Measurements from ENCODE around the gene SMIM38.

Gene SMIM38

DNA sequence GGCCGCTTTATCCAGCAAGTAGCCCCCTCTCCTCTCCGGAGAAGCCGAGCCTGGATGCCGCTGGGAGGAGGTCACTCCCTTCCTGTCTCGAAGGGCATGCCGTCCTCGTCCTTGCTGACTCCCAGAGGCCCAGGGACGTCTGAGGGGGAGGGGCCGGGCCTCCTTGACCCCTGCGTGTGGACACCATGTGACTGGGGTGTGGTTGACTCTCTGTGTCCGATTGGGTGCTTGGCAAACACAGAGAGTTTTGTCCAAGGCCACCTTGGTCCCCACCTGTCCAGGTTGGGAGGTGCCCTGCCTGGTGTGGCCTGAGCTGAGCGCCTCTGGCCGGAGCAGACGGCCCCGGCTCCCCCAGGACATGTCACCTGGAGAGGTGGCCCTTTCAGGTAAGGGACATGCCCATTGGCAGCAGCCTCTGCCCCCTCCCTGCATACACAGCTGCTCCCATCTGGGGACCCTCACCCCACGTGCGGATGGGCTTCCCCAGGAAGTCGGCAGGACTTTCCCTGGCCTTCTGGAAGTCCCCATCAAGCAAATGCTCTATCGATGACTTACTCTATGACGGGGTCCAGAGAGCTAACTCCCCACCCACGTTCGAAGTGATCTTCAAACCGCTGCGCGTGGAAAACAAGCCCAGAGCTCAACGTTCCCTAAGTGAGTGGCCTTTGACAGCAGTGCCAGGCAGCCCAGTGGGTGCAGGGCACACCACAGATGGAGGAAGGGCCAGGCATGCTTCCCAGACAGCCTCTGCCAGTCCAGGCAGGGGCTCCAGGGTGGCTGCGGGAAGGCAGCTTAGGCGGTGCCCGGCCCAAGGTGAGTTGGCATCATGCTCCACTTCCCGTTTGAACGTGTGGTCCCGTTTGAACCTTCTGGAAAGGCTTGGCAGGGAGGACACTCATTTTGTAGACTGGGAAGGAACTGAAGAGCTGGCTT lies at the start of gene SMIM38:
Gene SMIM38 (plus strand): TSS at position 634 of the 933 bp plus-strand sequence. CDS start 1,912 bp downstream, outside the sequence.
- Histone ChIP-seq H3K27ac (ENCODE audit: low read length) (no peak within 1 kb of the TSS), H2AFZ (ENCODE audit: low read depth, low read length) (no peak within 1 kb of the TSS), H3K36me3 (ENCODE audit: insufficient read depth, low read length) (no peaks in the 10 kb centered on the region), H3K4me1 (ENCODE audit: insufficient read depth, low read length) (no peaks in the 10 kb centered on the region), H3K9ac (ENCODE audit: low read depth, low read length) (no peak within 1 kb of the TSS), H3K79me2 (ENCODE audit: insufficient read depth, low read length) (no peaks in the 10 kb centered on the region), H3K4me2 (ENCODE audit: insufficient read depth, low read length) (no peak within 1 kb of the TSS), H3K27me3 (ENCODE audit: insufficient read depth, low read length, poor library complexity) (peaks cover 1% of the 10 kb centered on the region), H3K9me3 (ENCODE audit: insufficient read depth, low read length, severe bottlenecking) (no peaks in the 10 kb centered on the region), H4K20me1 (ENCODE audit: insufficient read depth, low read length) (no peaks in the 10 kb centered on the region), H3K4me3 (ENCODE audit: low read depth in 1 of 2, low read length in 2 of 2) (no peak within 1 kb of the TSS)
- no peak for TF ChIP-seq EZH2 (IDR thresholded peaks at IDR 0.05; ENCODE audit: borderline replicate concordance, low read depth, low read length, severe bottlenecking)
- TF ChIP-seq CTCF (IDR thresholded peaks at IDR 0.05; ENCODE audit: borderline replicate concordance, extremely low read depth, low read length, poor library complexity, severe bottlenecking), result no peak
- ATAC-seq (ENCODE audit: insufficient read depth, low read depth) (no peak), DNase-seq (no peak)

DNA sequence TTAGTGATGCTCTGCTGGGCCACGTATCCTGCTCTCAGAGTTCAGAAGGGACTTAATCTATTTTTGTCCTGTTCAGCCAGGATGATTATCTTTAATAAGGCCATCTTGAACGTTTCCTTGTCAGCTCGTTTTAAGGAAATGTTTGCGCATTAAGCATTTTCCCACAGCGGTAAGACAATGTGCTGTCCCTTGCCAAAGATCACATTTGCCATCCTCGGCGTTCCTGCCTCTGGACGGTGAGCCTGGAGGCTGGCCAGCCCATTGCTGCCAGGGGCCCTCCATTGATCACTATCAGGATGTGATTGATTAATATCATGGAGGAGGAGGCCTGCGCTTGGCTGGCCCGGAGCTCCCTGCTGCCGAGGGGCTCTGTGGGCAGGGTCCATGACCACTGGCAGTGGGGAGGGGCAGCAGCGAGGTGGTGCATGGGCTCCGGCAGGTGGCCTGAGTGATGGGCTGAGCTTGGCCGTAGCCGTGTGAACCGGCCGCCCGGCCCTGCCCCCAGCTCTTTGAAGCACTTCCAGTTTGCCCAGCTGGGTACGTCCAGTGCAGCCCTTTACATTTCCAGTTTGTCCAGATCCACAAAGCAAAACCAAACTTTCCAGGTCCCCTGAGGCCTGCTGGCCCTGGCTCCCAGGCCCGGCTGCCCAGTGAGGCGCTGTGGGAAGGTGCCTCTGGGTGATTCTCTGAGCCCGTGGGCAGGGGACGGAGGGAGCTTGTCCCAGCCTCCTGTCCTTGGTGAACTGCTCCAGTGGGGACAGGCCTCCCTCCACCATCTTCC lies 49.5 kb upstream of the SMIM38 start:
- no peak overlapping the region for H3K4me2 ChIP-seq (ENCODE audit: insufficient read depth, low read length)
- TF ChIP-seq CTCF (IDR thresholded peaks at IDR 0.05; ENCODE audit: borderline replicate concordance, extremely low read depth, low read length, poor library complexity, severe bottlenecking) (no peak), EZH2 (IDR thresholded peaks at IDR 0.05; ENCODE audit: borderline replicate concordance, low read depth, low read length, severe bottlenecking) (no peak)

DNA sequence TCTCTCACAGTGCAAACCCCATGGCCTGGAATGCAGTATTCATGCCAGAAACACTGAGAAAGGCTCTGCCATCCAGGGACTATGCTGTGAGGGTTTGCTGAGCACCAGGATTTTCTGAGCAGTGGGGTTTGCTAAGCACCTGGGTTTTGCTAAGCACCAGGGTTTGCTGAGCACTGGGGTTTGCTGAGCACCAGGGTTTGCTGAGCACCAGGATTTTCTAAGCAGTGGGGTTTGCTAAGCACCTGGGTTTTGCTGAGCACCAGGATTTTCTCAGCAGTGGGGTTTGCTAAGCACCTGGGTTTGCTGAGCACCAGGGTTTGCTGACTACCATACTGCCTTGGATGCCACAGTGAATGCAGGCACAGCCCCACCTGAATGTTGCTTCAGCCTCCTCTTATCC lies 48.3 kb upstream of the SMIM38 start:
- H3K27ac ChIP-seq (ENCODE audit: low read length), result no peak overlapping the region
- no peak for ATAC-seq (ENCODE audit: insufficient read depth, low read depth)

More for the DNA sequence above, 49.5 kb upstream of the SMIM38 start:
- DNase-seq (no peak), ATAC-seq (ENCODE audit: insufficient read depth, low read depth) (no peak)
- no peak overlapping the region for H2AFZ ChIP-seq (ENCODE audit: low read depth, low read length)
- no peak overlapping the region for H3K27ac ChIP-seq (ENCODE audit: low read length)
- no peaks in the 10 kb centered on the region for H3K79me2 ChIP-seq (ENCODE audit: insufficient read depth, low read length)
- no peaks in the 10 kb centered on the region for H3K27me3 ChIP-seq (ENCODE audit: insufficient read depth, low read length, poor library complexity)
- H3K4me1 ChIP-seq (ENCODE audit: insufficient read depth, low read length), result no peaks in the 10 kb centered on the region
- no peak overlapping the region for H3K9ac ChIP-seq (ENCODE audit: low read depth, low read length)
- no peak overlapping the region for H3K4me3 ChIP-seq (ENCODE audit: low read depth in 1 of 2, low read length in 2 of 2)
- H3K36me3 ChIP-seq (ENCODE audit: insufficient read depth, low read length), result no peaks in the 10 kb centered on the region
- H4K20me1 ChIP-seq (ENCODE audit: insufficient read depth, low read length), result peaks cover 13% of the 10 kb centered on the region
- no peaks in the 10 kb centered on the region for H3K9me3 ChIP-seq (ENCODE audit: insufficient read depth, low read length, severe bottlenecking)

More for the DNA sequence above, 48.3 kb upstream of the SMIM38 start:
- H3K4me1 ChIP-seq (ENCODE audit: insufficient read depth, low read length), result no peaks in the 10 kb centered on the region
- H3K36me3 ChIP-seq (ENCODE audit: insufficient read depth, low read length), result no peaks in the 10 kb centered on the region
- H3K9ac ChIP-seq (ENCODE audit: low read depth, low read length), result no peak overlapping the region
- no peaks in the 10 kb centered on the region for H3K79me2 ChIP-seq (ENCODE audit: insufficient read depth, low read length)
- peaks cover 5% of the 10 kb centered on the region; the same call in 1 of the 2 replicates for H4K20me1 ChIP-seq (ENCODE audit: insufficient read depth, low read length)
- no peak overlapping the region for H3K4me3 ChIP-seq (ENCODE audit: low read depth in 1 of 2, low read length in 2 of 2)
- no peak for TF ChIP-seq EZH2 (IDR thresholded peaks at IDR 0.05; ENCODE audit: borderline replicate concordance, low read depth, low read length, severe bottlenecking)
- TF ChIP-seq CTCF (IDR thresholded peaks at IDR 0.05; ENCODE audit: borderline replicate concordance, extremely low read depth, low read length, poor library complexity, severe bottlenecking), result no peak
- H3K27me3 ChIP-seq (ENCODE audit: insufficient read depth, low read length, poor library complexity), result no peaks in the 10 kb centered on the region
- no peak for DNase-seq
- H3K4me2 ChIP-seq (ENCODE audit: insufficient read depth, low read length), result no peak overlapping the region
- no peaks in the 10 kb centered on the region for H3K9me3 ChIP-seq (ENCODE audit: insufficient read depth, low read length, severe bottlenecking)
- no peak overlapping the region for H2AFZ ChIP-seq (ENCODE audit: low read depth, low read length)

Data from DND-41 (cell line).